Vagina (tissue), 2 donors: ENCODE measurements around the gene UTS2B.

Experiments
- POLR2AphosphoS5 ChIP-seq, 2 donors: sonication (generic); formaldehyde crosslinking; IDR thresholded peaks; one replicate each; pipeline ENCODE4 v1.9.0; 2017; ENCODE audit warnings: antibody characterized with exemption in 2 of 2, mild to moderate bottlenecking in 2 of 2, low read depth in 1 of 2; ENCODE audit not compliant: insufficient read depth in 1 of 2
- TF ChIP-seq, protein P1 (sequence below), 3 experiments: fragments of 450-650 bp in 2 of 3; fragments of 200-600 bp in 1 of 3; sonication (generic) in 1 of 3; IDR thresholded peaks; one replicate each; pipeline ENCODE4 v1.5.1; 2017 to 2019; ENCODE audit warnings: antibody characterized with exemption in 3 of 3, mild to moderate bottlenecking in 2 of 3, moderate library complexity in 2 of 3

- TF ChIP-seq, protein P1, sequence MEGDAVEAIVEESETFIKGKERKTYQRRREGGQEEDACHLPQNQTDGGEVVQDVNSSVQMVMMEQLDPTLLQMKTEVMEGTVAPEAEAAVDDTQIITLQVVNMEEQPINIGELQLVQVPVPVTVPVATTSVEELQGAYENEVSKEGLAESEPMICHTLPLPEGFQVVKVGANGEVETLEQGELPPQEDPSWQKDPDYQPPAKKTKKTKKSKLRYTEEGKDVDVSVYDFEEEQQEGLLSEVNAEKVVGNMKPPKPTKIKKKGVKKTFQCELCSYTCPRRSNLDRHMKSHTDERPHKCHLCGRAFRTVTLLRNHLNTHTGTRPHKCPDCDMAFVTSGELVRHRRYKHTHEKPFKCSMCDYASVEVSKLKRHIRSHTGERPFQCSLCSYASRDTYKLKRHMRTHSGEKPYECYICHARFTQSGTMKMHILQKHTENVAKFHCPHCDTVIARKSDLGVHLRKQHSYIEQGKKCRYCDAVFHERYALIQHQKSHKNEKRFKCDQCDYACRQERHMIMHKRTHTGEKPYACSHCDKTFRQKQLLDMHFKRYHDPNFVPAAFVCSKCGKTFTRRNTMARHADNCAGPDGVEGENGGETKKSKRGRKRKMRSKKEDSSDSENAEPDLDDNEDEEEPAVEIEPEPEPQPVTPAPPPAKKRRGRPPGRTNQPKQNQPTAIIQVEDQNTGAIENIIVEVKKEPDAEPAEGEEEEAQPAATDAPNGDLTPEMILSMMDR (IDR thresholded peaks at IDR 0.05): no peak
- TF ChIP-seq POLR2AphosphoS5 (IDR thresholded peaks at IDR 0.05; ENCODE audit: insufficient read depth in 1 of 2, low read depth in 1 of 2): no peak
Measured at GRCh38 chr3:191280882-191281281, 49.4 kb downstream of the UTS2B start.
